Activated CD8-positive, alpha-beta memory T cell treated with anti-CD3 and anti-CD28 coated beads, Interleukin-2, amount 50 U/mL, for 24 hours (primary cell): ENCODE results near the gene DCLK3.

ENCODE experiments used
- DNase-seq: peaks from one replicate; pipeline ENCODE4 v3.0.0-alpha.2; 2020; ENCODE audit errors: extremely low read depth

Gene DCLK3

DNA sequence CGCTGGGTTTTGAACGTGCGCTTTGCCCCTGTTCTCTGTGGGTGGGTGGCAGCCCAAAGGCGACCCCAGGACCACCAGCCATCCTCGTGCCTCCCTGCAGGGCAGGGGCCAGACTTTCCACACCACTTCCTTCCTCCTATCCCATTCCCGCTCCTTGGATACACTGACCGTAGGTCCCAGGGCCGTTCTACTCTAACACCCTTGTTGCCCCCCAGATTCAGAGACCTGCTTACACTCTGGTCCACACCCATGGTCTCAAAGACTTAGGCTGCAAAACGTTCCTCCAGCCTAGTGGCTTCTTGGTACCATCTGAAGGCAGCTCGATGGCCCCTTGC, 318 bp upstream of the DCLK3 start:
- no peak for DNase-seq

DNA sequence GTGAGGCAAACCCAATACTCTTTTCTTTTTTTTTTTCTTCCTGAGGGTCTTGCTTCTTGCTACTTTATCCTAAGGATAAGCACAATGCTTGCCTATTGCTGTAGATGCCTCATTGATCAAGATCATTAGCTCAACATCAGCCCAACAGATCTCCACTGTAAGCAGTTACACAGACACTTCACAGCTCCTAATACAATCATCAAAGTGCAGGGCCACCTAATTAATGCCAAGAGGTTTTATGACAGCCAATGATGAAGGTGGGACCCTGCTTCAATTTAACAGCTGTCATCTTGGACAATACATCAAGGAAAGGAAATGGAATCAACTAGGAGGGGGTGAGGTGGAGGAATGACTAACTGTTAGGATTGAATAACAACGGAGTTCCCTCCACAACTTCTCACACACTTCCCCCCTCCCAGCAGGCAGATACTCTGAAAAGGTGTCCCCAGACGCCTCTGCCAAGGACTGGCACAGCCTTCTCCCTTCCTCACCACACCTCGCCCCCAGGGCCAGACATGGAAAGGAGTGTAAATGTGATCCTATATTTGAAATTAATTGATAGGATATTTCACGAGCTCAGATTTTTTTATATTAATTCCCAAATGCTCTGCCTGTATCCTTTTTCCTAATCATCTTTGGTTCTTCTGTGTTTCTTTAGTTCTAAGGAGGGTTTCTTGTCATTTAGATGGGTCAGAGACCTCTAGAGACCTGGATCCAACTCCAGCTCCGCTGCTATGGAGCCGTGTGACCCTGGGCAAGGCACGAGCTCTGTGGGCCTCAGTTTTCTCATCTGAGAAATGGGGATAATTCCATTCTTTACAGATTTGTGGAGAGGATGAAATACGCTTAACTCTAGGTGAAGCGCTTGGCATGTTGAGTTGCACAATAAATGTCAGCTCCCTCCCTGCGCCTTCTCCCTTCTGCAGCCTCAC, 1.2 kb downstream of the DCLK3 start:
- DNase-seq, result no peak

DNA sequence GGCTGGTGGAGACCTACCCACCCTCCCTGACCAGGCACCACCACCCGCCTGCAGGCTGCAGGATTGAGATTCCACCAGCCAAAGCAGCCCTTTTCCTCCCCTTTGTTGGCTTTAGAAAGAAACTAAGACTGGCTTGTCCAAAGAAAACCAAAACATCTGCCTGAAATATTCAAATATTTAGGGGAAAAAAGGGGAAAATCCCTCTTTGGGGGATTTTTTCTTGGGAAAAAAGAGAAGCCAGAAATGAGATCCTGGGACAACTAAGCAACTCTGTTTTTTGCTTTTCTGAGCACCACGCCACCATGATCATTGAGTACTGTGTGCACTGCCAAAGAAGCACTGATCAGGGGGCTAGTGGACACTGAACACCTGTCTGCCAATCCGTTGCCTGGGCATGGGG, 2.6 kb downstream of the DCLK3 start:
- DNase-seq, result no peak

DNA sequence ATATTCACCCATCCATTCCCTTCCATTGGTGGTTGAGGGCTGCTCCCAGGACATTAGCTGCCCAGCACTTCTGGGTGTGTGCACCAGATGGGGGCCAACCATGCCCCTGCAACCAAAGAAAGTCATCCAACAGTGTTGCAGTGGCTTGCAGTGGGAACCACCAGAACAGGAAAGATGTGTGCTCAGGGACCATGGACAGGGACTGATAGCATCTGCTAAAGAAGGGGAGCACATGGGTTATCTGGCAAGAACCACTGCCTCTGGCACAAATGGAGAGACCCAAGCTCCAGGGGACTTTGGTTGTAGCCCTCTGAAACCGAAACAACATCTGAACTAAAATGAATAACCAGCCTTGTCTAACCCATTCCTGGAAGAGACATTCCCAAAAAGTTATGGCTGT, 8.1 kb downstream of the DCLK3 start:
- DNase-seq, result no peak

DNA sequence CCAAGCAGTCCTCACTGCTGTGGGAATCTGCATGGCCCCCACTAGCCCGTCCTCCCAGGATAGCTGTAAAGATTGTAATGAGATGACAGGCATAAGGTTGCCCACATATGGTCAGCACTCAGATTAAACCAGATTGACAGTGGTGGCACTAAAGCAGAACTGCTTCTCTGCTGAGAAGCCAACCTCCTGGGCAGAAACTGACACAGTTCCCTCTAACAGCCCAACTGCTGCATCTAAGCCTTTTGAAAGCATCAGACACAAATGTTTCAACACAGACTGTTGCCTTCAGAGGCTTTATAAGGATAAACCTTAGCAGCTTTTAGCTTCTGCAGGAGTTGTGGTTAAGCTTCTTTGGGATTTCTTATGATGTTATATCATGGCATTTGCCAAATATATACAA, 13.0 kb downstream of the DCLK3 start:
- DNase-seq, result no peak

DNA sequence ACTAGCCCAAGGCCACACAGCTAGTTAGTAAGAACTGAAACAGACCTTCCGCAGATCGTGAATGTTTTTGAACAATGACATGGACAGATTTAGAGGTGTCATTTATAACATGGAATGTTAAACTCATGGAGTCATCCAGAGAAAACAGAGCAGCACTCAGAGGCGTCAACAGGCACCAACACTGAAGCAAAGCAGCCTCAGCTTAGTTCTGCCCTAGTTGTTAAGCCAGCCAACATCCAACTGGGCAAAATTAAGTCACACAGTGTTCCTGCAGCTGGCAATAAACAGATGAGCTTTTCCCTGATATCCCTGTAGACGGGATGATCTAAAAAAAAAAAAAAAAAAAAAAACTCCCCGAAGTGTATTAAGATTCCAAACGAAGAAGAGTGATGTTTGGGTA, 13.6 kb downstream of the DCLK3 start:
- no peak for DNase-seq

DNA sequence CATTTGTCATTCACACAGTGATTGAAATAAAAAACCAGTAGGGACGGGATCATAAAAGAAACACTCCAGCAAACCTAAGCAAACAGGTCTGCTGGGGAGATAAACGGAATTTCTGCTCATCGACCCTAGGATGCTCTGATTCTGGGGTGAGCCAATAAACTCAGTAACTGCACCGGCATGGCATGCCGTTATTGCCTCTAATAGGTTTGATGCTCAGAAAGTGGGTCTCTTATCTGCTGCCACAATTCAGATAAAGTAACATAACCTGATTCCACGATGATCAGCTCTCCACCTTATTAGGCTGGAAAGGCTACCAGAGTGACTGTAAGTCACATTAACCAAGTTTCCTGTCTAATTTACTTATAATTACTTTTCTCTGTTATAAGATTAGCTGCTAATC, 19.6 kb downstream of the DCLK3 start:
- DNase-seq, result no peak

DNA sequence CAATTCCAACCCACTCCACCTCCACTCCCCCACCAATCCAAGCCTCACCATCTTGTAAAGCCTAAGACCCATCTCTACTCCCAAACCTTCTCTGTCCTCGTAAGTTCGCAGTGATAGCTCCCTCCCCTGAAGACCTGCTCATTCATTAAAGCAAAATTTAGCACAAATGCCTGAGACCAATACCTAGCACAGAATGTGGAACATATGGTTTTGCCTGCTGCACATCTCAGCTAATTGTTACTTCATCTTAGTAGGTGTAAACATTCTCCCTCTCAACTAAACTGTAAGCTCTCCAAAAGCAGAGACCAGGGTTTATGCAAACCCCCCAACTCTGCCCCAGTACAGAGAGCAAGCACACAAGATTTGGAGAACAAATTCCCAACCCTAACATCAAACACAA, 20.5 kb downstream of the DCLK3 start:
- no peak for DNase-seq

DNA sequence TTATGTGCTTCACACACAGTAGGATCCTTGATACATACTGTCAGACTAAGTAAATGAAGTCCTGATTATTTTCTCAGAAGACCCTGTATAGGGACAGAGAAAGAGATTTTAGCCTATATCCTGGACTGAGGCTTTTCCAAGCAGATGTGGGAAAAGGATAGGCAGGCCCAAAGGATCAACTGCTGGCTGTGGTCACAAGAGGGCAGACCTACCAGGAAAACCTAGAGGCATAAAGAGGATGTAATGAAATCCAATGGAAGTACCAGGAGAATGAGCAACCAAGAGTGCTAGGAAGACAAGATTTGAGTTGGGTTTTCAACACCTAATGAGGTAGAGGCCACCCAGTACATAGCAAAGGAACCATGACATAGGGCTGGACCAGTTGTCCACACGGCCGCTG, 23.1 kb downstream of the DCLK3 start:
- DNase-seq, result no peak

DNA sequence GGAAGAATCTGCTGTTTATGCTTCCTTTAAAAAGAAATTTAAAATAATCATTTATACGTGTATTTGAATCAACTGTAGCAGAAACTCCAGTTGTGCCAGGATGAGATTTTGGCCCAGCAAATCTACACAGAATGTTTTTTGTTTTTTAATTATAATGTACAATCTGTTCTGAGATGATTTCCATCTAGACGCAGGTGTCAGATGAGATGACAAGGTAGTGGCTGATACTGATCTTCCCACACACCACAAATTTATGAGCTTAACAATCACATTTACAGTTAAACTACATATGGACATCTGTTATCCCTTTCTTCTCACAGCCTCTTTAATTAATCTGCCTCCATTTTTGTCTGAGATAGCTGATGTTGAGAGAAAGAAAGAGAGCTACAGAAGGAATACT, 23.6 kb downstream of the DCLK3 start:
- no peak for DNase-seq

DNA sequence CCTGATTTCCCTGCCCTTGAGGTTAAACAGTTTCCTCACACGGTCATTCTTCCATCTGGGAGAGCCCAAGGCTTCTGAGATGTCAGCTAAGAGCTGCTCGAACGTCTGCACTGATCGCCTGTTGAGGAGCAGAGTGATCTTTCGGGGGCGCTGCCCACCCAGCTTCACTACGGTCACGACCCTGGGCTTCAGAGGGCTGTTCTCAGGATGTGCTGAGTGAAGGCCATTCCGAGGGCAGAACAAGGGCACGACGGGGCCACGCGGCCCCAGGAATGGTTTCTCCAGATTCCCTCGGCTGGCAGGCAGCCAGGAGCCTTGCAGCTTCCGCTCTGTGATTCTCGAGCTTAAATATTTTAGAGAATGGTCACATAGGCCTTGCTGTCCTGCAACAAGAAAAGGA, 25.7 kb downstream of the DCLK3 start:
- no peak for DNase-seq

DNA sequence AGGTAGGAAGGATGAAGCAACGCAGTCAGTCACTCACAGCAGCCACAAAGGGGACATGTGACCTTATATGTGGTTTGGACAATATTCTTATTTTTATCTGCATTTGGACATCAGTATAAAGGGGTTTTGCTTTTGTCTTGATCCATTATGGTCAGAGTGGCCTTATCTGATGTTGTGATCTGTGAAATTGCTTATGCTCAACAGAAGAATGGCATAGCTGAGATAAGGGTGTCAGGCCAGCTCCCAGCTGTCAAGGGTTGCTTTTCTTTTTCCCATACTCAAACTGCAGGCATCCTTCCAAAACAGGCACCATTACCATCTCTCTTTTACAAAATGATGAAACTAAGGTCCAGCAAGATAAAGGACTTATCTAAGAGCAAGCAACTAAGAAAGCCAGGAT, 28.1 kb downstream of the DCLK3 start:
- no peak for DNase-seq

DNA sequence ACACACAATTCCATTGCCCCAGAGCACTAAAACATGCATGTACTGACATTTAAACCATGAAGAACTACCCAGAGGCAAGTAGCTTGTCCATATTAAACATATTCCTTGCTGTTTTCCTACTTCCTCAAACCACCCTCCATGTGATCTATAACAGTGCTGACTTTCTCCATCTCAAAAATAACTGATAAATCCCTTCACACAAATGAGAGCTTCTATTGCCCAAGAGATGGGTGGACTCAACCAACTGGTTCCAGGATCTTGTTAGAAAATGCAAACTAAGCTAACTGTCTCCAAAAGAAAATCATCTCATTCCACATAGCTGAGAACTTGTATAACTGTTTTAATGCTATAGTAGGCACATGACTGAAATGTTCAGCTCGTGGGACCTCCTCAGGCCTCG, 29.6 kb downstream of the DCLK3 start:
- no peak for DNase-seq

DNA sequence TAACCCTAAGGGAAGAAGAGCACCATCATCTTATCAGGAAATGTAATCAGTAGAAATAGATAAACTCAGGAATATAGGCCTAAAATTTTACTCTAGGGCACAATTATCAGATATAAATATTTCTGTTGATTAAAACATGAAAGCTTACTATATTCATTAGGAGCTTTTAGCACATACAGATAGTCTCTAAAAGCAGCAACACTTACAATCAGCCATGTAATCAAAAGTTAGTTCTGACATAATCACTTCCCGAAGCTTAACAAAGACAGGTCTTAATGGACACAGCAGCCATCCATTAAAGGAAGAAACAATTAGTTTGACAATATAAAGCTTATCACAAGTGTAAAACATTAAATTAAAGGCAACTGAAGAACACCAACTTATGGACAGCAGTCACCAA, 30.6 kb downstream of the DCLK3 start:
- no peak for DNase-seq

DNA sequence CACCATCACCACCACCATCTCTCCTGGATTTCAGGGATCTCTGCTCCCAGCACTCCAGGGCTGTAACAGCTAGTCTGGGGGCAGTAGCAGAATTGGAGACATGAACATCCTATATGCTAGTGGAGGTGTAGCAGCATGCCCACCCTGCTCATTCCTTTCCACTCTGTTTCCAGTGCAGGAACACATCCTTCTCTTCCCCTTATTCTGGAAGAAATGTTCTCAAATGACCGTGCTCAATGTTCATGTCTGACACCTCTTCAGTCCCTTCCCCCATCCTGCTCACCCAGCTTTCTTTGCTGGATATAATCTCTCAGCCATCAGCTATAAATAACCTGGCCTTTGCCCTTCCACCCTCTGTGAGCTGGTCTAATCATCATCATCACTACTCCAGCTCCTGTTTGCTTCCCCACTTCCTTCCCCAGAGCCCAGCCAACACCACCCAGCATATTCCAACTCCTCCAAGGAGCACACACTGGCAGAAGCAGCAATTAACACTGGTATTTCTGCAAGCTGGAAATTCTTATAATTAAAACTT, 31.1 kb downstream of the DCLK3 start:
- no peak for DNase-seq

DNA sequence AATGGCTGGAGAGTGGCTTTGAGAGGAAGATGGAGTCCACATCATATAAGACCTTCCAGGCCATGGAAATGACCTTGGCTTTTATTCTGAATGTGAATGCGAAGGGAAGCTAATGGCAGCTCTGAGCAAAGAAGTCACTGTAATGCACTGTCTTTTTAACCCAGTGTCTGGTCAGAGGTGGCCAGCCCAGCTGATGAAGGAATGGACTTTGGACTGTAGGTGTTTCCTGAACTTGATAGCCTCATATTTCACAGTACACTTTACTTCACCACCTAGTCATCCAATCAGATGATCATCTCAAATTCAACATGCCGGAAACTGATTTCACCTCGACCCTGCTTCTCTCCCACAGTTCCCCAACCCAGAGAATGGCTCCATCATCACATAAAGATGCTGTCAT, 33.4 kb downstream of the DCLK3 start:
- DNase-seq, result no peak

DNA sequence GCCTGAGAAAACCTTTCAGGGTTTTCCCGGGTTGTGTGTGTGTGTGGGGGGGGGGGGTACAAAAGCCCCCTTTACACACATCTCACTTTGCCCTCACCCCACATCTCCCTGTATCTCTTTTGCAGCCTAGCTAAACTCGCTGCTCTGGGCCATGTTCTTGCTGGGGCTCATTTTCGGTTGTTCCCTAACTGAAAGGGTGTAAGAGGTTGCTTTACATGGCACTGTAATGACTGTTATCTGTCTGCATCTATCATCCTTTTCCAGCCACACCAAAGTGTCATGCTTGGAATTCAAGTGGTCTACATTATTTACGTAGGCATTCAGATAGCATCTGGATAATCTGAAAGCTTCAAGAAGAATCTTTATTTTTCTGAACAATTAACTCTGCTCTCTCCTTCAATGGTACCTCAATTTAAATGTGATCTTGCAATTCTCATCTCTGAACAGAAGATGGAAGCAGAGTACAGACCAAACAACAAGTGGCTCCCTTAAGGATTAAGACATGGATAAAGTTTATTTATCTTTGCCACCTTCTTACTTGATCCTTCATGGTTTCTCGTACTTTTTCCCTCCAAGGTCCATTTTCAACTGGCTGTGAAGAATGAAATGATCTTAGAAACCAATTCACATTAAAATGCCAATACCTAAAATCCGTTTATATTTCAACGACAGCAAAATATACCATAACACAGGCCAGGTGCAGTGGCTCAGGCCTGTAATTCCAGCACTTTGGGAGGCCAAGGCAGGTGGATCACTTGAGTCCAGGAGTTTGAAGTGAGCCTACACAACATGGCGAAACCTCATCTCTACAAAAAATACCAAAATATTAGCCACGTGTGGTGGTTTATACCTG, 34.9 kb downstream of the DCLK3 start:
- DNase-seq, result no peak

DNA sequence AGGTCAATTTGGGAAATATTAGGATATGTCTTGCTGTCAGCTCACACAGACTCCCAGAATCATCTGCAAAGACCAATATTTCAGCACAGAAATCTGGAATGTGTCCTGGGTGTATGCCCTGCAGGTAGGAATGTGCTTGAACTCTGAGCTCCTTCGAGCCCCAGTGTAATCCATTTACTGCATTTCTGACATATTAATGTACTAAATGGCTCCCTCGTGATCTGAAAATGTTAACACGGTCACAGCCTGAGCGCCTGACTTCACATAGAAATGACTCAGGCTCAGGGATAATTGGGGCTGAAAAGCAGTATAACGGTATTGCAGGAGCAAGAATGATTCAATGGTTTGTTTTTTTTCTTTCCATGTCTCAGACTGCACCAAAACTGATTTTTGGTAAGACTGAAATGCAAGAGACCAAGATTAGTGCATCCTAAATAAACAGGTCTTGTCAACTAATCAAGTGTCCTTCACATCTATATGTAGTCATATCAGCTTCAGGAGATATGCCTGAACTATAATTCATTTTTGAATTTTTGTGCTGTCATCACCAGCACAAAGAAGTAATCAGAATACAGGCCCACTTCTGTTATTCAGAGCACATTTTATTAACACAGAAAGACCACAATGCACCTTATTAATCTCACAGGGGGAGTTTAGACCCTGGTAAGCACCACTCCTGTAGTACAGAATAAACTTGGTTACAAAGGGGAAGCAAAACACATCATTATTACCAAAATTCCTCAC, 49.8 kb downstream of the DCLK3 start:
- no peak for DNase-seq

DNA sequence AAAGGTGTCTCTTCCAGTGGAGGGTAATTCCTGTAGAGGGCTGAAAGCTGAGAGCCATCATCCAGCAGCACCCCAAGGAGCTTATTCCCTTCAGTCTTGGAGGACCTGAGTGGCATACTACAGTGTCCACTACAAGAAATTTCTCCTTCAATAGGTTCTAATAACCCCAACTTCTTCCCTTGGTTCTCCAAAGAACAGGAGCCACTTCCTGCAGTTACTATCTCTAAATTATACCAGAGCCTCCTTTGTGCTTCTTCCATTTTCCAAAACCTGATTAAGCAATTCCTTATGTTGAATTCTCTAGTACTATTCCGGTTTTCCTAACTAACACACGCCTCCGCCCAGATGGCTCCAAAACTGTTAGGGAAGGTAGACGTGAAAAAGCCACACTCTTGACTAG, 50.4 kb downstream of the DCLK3 start:
- no peak for DNase-seq

DNA sequence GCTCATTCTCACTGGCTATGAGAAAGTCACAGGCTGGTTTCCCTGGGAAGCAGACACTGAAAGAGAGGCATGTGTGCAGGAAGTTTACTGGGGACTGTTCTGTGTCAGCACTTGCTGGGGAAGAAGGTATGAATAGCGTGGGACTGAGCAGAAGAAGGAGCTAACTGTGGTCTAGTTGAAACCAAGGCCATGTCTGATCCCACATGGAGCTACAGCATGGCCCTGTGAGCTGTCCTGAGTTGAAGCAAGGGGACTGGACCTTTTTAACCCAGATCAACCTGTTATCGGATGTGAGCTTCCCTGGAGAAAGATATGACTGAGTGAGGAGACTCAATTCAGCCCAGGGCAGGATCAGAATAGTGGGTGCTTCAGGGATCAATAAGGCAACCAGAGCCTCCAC, 53.7 kb downstream of the DCLK3 start:
- no peak for DNase-seq

DNA sequence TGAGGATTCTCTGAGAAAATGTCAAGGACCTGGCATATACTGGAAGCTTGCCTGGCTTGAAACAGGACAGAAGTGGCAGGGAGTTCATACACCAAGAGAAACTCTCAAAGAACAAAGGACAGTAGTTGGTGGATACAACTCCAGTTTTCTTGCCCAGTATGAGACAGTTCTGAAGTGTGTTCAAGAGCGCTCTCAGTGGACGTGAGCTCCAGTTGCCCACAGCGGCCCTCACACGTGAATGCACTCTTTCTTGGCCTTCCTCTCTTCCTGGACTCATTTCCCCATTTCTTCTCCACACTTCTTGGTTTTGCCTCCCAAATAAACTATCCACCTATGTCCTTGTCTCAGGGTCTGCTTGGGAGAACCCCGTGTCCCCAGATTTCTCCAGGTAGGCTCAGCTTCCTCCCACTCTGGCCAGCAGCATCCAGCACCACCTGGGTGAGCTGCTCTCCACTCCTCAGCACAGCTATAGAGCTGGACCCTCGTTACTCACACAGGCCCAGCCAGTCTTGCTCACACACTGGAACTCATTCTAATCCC, 54.5 kb downstream of the DCLK3 start:
- DNase-seq, result no peak

DNA sequence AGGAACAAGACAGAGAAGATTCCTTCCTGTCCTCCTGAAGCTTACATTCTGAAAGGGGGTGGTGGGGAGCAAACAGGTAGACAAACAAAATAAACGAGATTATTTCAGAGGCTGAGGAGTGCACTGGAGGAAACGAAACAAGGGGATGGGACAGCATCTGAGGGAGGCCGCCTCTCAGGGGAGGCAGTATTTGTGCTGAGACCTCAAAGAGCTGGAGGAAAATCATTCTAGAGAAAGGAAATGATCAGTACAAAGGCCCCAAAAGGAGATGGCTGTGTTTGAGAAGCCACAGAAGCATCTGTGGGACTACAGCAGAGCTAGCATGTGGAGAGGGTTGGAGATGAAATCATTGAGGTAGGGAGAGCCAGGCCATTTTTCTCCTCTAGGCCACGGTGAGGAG, 55.1 kb downstream of the DCLK3 start:
- DNase-seq, result no peak
